OCI-LY1 (cell line): ENCODE data around the gene HLA-DPA1.

ENCODE experiments used
- EZH2 ChIP-seq: fragments of 200-600 bp; sonication (generic), shearing (Covaris generic); IDR thresholded peaks from 2 replicates; pipeline ENCODE4 v1.8.0; 2017; ENCODE audit warnings: borderline replicate concordance, mixed run types, mild to moderate bottlenecking, antibody characterized with exemption, low read length, moderate library complexity, mixed read lengths
- TF ChIP-seq, protein P1 (sequence below): fragments of 200-600 bp; sonication (generic), shearing (Covaris generic); IDR thresholded peaks from 2 replicates; pipeline ENCODE4 v1.5.1; 2017; ENCODE audit warnings: mild to moderate bottlenecking, antibody characterized with exemption, low read length, moderate library complexity, mixed read lengths

GRCh38 chr6:33085627-33086026, 12.2 kb upstream of the HLA-DPA1 start:
- TF ChIP-seq, protein P1, sequence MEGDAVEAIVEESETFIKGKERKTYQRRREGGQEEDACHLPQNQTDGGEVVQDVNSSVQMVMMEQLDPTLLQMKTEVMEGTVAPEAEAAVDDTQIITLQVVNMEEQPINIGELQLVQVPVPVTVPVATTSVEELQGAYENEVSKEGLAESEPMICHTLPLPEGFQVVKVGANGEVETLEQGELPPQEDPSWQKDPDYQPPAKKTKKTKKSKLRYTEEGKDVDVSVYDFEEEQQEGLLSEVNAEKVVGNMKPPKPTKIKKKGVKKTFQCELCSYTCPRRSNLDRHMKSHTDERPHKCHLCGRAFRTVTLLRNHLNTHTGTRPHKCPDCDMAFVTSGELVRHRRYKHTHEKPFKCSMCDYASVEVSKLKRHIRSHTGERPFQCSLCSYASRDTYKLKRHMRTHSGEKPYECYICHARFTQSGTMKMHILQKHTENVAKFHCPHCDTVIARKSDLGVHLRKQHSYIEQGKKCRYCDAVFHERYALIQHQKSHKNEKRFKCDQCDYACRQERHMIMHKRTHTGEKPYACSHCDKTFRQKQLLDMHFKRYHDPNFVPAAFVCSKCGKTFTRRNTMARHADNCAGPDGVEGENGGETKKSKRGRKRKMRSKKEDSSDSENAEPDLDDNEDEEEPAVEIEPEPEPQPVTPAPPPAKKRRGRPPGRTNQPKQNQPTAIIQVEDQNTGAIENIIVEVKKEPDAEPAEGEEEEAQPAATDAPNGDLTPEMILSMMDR, result no peak
- TF ChIP-seq EZH2, result no peak
